T follicular helper cell (primary cell): ENCODE data around the gene KIAA1191.

Experiments
- DNase-seq: peaks from one replicate; pipeline ENCODE4 v3.0.0-alpha.2; 2020; ENCODE audit warnings: low read depth

Gene KIAA1191

DNA sequence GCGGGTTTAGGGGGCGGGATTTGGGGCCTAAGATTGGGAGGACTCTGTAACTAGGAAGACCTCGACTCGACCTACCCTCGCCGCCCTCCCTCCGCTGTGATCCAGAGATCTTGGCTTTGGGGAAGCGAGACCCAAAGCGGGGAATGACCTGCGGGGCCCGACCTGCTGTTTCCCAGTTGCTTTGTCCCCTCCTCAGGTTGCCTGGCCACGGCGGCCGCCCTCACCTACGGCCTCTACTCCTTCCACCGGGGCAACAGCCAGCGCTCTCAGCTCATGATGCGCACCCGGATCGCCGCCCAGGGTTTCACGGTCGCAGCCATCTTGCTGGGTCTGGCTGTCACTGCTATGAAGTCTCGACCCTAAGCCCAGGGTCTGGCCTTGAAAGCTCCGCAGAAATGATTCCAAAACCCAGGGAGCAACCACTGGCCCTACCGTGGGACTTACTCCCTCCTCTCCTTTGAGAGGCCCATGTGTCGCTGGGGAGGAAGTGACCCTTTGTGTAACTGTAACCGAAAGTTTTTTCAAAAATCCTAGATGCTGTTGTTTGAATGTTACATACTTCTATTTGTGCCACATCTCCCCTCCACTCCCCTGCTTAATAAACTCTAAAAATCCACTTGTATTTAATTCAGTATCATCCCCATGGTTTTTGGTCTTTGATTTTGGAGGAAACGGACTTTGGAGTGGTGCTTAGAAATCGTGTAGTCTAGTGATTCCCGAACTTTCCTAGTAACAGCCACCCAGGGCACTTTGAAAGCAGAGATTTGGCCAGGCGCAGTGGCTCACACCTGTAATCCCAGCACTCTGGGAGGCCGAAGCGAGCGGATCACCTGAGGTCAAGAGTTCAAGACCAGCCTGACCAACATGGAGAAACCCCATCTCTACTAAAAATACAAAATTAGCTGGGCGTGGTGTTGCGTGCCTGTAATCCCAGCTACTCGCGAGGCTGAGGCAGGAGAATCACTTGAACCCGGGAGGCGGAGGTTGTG lies 27.9 kb upstream of the KIAA1191 start:
- DNase-seq = no peak

DNA sequence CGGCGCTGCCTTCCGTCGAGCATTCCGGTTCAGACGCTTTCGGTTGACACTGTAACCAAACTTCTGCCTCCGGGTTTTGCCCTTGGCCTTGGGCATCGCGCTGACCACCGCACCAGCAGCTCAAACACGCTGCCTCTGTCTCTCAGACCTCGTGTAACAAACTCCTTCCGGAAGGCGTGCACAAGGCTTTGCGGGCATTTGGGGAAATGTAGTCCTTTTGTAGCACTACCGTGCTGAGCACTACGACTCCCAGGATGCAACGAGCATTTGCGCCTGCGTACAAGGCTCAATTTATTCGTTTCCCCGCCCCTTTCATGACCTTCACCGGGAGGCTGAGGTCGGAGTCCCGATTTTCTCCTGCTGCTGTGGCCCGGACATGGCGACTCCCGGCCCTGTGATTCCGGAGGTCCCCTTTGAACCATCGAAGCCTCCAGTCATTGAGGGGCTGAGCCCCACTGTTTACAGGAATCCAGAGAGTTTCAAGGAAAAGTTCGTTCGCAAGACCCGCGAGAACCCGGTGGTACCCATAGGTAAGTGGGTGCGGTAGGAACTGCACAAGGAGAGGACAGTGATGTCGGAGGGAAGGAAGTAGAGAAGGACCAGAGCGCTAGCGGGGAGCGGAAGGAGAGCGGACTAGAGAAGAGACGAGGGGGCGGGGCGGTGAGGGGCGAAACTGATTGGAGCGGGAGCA lies 27.0 kb upstream of the KIAA1191 start, which contains the start of the genes HIGD2A and NOP16:
Gene HIGD2A, plus strand, starts transcription at position 308 of the 691 bp plus-strand sequence. Its CDS starts 69 bp downstream, at position 377.
Gene NOP16, minus strand, starts transcription at position 155 of the 691 bp plus-strand sequence. Its CDS starts 59 bp downstream, at position 96.
- DNase-seq = peak; percentile 99

GRCh38 chr5:176388003-176388443 lies 26.5 kb upstream of the KIAA1191 start:
- DNase-seq = no peak

GRCh38 chr5:176387384-176387925 lies 25.9 kb upstream of the KIAA1191 start:
- no peak for DNase-seq

- DNase-seq = no peak
Measured at GRCh38 chr5:176386491-176386890, 24.9 kb upstream of the KIAA1191 start.

DNA sequence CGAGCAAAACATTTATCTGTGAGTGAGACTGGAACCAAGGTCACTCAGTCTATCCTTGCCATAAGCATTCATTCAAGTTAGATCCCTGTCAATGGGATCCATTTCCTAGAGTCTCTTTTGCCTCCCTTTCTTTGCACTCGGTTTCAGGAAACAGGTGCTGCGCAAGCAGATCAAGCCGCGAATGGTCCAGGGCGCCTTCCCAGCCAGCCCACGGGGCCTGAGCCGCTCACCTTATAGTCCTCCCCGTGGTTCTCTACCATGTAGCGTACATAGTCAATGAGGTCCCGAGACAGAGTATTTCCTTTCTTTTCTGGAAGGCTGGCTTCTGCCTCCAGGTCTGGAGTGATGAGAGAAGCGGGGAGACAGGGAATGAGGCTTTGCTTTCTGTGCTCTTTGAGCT lies 23.4 kb upstream of the KIAA1191 start:
- DNase-seq = no peak

DNA sequence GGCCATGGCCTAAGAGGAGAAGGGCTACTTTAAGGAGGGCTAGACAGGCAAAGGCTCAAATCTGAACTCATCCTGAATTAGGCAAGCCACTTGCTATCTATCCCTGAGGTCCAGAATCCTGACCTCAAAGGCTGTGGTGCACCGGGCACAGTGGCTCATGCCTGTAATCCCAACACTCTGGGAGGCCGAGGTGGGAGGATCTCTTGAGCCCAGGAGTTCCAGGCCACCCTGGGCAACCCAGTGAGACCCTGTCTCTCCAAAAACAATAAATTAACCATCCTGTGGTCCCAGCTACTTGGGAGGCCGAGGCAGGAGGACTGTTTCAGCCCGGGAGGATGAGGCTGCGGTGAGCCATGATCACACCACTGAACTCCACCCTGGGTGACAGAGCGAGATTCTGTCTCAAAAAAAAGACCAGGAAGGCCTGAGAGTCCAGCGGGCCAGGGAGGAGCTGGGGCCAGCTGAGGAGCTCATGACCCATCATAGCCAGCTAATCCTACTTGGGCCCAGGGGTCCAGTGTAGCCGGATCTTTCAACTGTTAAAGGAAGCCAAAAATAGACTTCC lies 22.9 kb upstream of the KIAA1191 start:
- DNase-seq = no peak

DNA sequence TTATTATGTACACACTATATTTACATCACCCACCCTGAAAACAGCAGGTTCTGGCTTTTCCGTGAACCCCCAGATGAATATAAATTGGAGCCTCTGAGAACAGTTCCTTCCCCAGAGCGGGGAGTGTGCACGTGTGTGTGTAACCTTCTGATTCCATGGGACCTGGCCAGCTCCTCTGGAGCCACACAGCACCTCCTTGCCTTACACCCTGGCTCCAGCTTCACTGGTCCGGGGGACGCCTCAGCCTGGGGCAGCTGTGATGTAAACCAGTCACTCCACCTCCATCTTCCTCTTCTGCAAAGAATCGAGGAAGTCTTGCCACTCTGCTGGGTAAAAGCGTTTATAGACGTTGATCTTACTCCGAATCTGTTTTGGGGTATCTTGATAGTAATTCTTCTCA lies 22.4 kb upstream of the KIAA1191 start:
- DNase-seq = no peak

DNA sequence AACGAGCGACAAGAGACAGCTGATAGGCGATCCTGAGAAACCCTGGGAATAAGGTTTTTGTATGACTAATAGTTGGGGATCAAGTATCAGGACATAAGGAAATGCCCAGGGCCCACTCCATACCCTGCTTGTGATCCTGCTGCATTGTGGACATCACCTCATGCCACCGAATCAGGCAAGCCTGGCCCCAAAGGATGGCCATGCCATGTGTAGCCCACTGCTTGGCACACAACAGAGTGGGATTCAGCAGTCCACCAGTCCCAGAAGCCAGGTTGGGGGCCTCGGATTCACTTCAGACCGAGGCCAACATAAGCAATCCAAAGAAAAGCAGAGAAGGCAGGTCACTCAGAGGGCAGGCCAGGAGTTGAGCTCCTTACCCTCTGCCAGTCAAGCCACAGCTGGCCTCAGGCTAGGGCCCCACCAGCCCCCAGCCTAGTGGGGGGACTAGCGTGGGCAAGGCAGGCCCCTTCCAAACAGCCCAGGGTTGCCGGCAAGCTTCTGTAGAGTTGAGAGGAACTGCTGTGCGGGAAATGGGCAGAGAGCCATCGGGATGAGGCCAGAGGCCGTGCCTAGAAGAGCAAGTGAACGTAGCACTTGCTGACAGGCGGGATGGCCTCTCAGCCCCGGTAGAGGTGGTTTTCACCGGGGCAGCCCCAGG lies 21.8 kb upstream of the KIAA1191 start:
- DNase-seq = no peak

DNA sequence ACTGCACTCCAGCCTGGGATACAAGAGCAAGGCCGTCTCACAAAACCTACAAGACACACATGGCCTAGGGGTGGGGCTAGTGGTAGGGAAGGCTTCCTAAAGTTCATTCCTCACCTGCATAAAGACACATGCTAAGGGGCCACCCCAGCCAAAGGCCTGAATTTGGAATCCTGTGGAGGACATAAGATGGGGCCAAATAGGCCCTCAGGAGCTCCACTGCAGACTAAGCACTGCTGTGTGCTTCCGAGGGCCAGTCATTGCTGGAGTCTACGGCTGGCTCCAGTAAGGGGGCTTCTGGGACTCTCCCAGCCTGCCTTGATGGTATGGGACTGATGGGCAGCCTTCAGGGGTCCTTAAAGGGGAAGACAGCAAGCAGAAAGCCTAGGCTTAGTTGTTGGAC lies 21.2 kb upstream of the KIAA1191 start:
- DNase-seq = no peak

DNA sequence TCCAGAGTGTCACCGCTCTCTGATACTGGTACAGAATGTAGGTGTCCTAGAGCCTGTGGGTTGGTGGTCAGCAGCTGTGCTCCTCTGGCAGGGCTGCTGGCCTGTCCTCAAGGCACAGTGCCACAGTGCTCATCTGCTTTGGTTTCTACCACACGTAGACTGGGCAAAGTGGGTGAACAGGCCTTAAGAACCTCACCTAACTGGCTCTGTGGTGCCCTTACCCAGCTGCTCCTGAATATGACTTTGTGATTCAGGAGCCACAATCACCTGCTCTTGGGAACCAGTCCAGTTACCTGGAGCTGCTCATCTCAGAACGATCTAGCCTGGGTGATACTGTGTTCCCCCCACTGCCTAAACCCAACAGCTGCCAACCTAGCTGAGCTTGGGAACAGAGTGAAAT lies 20.4 kb upstream of the KIAA1191 start:
- no peak for DNase-seq

DNA sequence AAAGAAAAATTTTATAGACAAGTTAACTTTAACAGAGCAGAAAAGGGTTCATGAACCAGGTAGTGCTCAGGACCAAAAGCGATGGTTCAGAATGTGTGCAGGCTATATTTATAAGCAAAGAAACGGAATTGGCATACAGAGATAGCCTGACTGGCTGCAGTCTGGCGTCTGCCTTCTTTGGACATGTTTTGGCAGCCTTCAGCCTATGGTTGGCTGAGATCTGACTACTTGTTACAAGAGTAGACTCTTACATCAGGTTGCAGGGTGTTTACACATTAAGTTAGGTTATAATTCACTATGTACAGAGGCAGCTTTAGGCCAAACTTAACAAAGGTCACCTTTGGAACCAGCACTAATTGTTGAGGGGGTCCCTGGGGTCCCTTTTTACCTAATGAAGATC lies 19.9 kb upstream of the KIAA1191 start:
- DNase-seq = no peak

GRCh38 chr5:176379881-176380280 lies 18.3 kb upstream of the KIAA1191 start:
- no peak for DNase-seq

DNA sequence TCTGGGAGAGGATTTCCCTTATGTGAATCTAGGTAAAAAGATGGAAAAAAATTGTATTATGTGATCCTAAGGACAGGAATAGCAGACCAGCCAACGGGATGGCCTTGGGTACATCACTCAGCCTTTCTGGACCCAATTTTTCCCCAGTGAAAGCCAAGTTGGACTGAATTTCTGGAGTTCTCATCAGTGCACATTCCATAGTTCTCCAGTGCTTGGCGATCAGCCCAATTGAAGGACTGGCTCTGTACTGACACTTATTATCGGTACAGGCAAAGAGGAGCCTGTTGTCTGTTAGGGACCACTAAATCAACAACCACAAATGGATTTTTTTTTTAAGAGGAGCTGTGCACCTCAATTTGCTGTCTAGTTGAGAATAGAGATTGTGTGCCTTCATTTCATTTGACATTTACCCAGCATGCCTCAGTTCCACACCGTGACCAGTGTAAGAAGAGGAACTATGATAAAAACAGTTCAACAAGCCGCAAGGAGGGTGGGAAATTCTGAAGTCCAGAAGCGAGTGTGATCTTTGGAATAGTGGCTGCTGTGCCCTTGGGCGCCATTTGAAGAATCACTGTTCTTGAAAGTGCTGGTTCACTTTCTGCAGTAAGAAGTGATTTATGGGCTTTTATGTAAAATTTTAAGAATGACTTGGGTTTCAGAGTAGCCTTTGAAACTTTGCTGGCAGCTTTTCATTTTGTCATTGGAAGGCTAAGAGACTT lies 11.7 kb upstream of the KIAA1191 start:
- no peak for DNase-seq

GRCh38 chr5:176371621-176372539 lies 10.3 kb upstream of the KIAA1191 start:
- no peak for DNase-seq

DNA sequence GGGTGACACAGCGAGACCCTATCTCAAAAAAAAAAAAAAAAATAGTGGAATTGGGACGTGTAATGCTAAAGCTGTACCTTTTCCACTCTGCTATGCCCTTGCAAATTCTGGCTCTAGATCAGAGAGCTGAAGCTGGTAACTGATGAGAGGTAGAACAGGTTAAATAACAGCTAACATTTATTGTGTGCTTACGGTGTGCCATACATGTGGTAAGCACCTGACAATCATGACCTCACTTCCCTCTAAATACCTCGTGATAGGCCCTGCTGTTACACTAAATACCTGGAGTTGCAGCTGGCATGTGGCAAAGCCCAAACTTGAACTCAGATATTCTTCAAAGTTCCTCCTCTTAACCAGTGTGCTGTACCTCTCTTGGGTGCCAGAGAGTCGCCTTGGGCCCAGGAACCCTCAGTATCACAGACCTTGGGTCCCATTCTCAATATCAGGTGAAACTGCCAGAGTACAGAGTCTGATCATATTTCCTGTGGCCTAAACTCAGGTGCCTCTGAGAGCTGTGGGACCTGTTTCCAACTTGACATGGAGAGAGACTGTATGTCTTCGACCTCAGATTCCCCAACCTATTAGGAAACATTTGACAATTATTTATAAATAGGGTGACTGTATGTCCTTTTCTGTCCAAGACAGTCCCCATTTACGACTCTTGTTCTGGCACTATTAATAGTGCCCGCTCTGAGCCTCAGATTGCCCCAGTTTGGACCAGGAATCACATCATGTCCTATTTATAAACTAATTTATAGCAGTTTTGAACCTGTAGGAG lies 8.6 kb upstream of the KIAA1191 start:
- DNase-seq = no peak

DNA sequence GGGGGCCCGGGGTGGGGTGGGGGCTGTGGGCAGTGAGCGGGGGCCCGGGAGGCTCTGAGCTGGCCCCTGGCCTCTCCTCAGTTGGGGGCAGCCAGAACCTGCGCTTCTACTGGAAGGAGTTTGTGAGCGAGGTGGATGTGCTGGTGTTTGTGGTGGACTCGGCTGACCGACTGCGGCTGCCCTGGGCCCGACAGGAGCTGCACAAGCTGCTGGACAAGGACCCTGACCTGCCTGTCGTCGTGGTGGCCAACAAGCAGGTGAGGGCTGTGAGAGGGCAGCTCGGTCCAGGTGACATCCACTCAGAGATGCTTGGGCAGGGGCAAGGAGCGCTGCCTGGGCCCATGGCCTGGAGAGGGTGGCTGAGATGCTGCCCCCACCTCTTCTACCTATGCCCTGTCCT lies 7.2 kb upstream of the KIAA1191 start:
- no peak for DNase-seq

GRCh38 chr5:176366232-176366894 lies 4.8 kb upstream of the KIAA1191 start:
- no peak for DNase-seq
